NB4 (cell line): Measurements from ENCODE around the gene SLC25A25.

Experiments
- CTCF ChIP-seq: IDR thresholded peaks from one replicate; pipeline ENCODE4 v1.5.1; 2012; ENCODE audit warnings: low read depth, low read length
- MAX ChIP-seq: IDR thresholded peaks from 2 replicates; pipeline ENCODE4 v1.6.1; 2011; ENCODE audit warnings: low read depth, low read length
- MYC ChIP-seq: IDR thresholded peaks from 2 replicates; pipeline ENCODE4 v1.6.1; 2011; ENCODE audit warnings: low read depth, low read length
- POLR2A ChIP-seq: IDR thresholded peaks from 2 replicates; pipeline ENCODE4 v1.6.1; 2011; ENCODE audit warnings: mild to moderate bottlenecking; ENCODE audit not compliant: insufficient read length; ENCODE audit errors: extremely low read depth

DNA sequence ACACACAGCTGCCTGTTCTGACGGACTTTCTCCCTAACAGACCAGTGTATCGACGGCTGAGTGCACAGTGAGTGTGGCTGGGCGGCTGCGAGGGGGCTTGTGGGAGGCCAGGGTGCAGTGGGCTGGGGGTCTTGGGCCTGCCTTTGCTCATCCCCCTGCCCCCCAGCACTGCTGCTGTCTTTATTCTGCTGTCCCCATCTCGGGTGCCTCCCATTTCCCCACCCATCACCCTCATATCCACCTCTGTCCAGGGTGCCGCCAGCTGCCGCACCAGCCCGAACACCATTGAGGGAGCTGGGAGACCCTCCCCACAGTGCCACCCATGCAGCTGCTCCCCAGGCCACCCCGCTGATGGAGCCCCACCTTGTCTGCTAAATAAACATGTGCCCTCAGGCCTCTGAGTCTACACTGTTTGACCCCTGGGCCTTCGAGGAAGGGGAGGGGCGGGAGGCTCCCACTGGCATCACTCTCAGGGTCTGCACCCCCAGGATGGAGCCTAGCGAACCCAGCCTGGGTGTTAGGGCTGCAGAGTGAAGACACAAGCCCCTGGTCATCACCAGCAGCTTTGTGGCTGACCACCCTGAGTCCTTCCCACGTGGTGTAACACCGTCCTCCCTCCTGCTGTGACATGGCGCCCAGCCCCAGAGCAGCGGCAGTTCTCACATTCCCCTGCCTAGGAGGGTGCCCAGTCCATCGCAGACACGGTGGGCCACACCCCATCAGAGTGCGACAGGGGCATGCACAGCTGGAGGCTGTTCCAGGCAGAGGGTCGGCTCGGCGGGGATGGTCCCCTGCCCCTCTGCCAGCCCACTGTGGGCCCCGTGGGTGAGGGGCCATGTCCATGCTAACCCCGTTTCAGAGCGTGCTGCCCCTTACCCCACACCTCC lies 85.3 kb downstream of the SLC25A25 start:
- no peak for TF ChIP-seq CTCF
- TF ChIP-seq POLR2A: no peak
- TF ChIP-seq MAX: no peak
- TF ChIP-seq MYC: no peak
